ENCODE results near the gene ZNF280B.

ZNF280B gene

DNA sequence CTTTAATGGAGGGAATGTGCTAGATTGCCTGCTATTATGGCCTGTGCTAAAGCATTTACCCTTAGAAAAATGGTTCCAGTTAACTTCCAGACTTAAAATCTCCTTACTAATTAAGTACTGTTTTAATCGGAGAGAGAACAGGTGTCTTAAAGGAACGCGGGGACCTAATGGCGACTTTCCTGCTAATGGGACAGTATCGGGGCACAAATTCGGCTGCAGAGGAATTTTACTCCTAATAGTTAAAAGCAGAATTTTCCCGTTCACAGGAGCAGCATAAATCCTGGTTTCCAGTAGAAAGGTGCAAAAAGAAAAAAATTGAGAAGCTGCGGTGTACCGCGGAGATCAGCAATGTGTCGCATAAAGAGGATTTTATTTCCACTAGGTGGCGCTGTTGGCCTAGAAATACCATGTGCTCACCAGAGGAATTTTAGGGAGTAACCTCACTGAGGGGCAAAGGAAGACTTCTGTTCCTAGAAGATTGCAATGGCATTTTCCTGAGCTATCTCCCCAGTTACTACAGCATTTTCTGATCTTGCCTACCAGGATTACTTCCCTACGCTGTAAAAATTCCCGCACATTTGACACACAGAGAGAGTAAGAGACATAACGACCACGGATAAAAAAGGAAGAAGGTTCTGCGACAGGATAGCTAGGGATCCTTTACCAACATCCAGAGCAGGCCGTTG is 44.5 kb downstream of the ZNF280B start:
- Histone ChIP-seq H3K36me3 (ENCODE audit: control insufficient read depth, insufficient read depth, low read length) (no peaks in the 10 kb centered on the region), H3K4me1 (ENCODE audit: control insufficient read depth, insufficient read depth, low read length) (no peaks in the 10 kb centered on the region), H3K9ac (ENCODE audit: low read length) (no peak overlapping the region), H3K27me3 (ENCODE audit: control insufficient read depth, insufficient read depth, low read length) (no peaks in the 10 kb centered on the region), H3K27ac (ENCODE audit: low read depth, low read length) (no peak overlapping the region), H3K4me3 (ENCODE audit: low read length) (no peak overlapping the region)

- H3K4me1 ChIP-seq (ENCODE audit: control insufficient read depth, insufficient read depth, low read length) = no peaks in the 10 kb centered on the region
Measured at GRCh38 chr22:22462813-22463567, 45.6 kb downstream of the ZNF280B start.

DNA sequence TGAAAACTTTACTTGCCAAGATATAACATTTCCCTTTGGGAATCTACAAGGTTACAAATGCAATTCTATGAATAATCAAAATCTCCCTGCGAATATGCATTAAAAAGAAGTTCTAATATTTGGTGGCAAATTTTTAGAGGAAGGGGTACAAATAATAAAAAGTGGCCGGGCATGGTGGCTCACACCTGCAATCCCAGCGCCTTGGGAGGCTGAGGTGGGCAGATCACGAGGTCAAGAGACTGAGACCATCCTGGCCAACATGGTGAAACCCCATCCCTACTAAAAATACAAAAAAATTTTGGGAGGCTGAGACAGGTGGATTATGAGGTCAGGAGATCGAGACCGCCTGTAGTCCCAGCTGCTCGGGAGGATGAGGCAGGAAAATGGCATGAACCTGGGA is 47.0 kb downstream of the ZNF280B start:
- Histone ChIP-seq H3K9ac (ENCODE audit: low read length) (no peak overlapping the region), H3K4me1 (ENCODE audit: control insufficient read depth, insufficient read depth, low read length) (no peaks in the 10 kb centered on the region), H3K27me3 (ENCODE audit: control insufficient read depth, insufficient read depth, low read length) (no peaks in the 10 kb centered on the region), H3K27ac (ENCODE audit: low read depth, low read length) (no peak overlapping the region), H3K4me3 (ENCODE audit: low read length) (no peak overlapping the region), H3K36me3 (ENCODE audit: control insufficient read depth, insufficient read depth, low read length) (no peaks in the 10 kb centered on the region)

More at GRCh38 chr22:22462813-22463567, 45.6 kb downstream of the ZNF280B start:
- Histone ChIP-seq H3K4me3 (ENCODE audit: low read length) (no peak overlapping the region), H3K27me3 (ENCODE audit: control insufficient read depth, insufficient read depth, low read length) (no peaks in the 10 kb centered on the region), H3K36me3 (ENCODE audit: control insufficient read depth, insufficient read depth, low read length) (no peaks in the 10 kb centered on the region), H3K27ac (ENCODE audit: low read depth, low read length) (no peak overlapping the region), H3K9ac (ENCODE audit: low read length) (no peak overlapping the region)

- Histone ChIP-seq H3K4me1 (ENCODE audit: control insufficient read depth, insufficient read depth, low read length) (no peaks in the 10 kb centered on the region), H3K9ac (ENCODE audit: low read length) (no peak overlapping the region), H3K27ac (ENCODE audit: low read depth, low read length) (no peak overlapping the region), H3K36me3 (ENCODE audit: control insufficient read depth, insufficient read depth, low read length) (no peaks in the 10 kb centered on the region), H3K27me3 (ENCODE audit: control insufficient read depth, insufficient read depth, low read length) (no peaks in the 10 kb centered on the region), H3K4me3 (ENCODE audit: low read length) (no peak overlapping the region)
Measured at GRCh38 chr22:22461111-22461510, 47.4 kb downstream of the ZNF280B start.

GRCh38 chr22:22460635-22461034 is 47.9 kb downstream of the ZNF280B start:
- H3K4me3 ChIP-seq (ENCODE audit: low read length) = no peak overlapping the region
- no peak overlapping the region for H3K27ac ChIP-seq (ENCODE audit: low read depth, low read length)
- no peaks in the 10 kb centered on the region for H3K36me3 ChIP-seq (ENCODE audit: control insufficient read depth, insufficient read depth, low read length)
- H3K27me3 ChIP-seq (ENCODE audit: control insufficient read depth, insufficient read depth, low read length) = no peaks in the 10 kb centered on the region
- no peaks in the 10 kb centered on the region for H3K4me1 ChIP-seq (ENCODE audit: control insufficient read depth, insufficient read depth, low read length)
- H3K9ac ChIP-seq (ENCODE audit: low read length) = no peak overlapping the region

- Histone ChIP-seq H3K4me3 (ENCODE audit: low read length) (no peak overlapping the region), H3K27ac (ENCODE audit: low read depth, low read length) (no peak overlapping the region), H3K27me3 (ENCODE audit: control insufficient read depth, insufficient read depth, low read length) (no peaks in the 10 kb centered on the region), H3K36me3 (ENCODE audit: control insufficient read depth, insufficient read depth, low read length) (no peaks in the 10 kb centered on the region), H3K4me1 (ENCODE audit: control insufficient read depth, insufficient read depth, low read length) (no peaks in the 10 kb centered on the region), H3K9ac (ENCODE audit: low read length) (no peak overlapping the region)
Measured at GRCh38 chr22:22460060-22460459, 48.5 kb downstream of the ZNF280B start.

- H3K4me1 ChIP-seq (ENCODE audit: control insufficient read depth, insufficient read depth, low read length) = no peaks in the 10 kb centered on the region
- no peaks in the 10 kb centered on the region for H3K27me3 ChIP-seq (ENCODE audit: control insufficient read depth, insufficient read depth, low read length)
- no peak overlapping the region for H3K9ac ChIP-seq (ENCODE audit: low read length)
- H3K27ac ChIP-seq (ENCODE audit: low read depth, low read length) = no peak overlapping the region
- no peak overlapping the region for H3K4me3 ChIP-seq (ENCODE audit: low read length)
- H3K36me3 ChIP-seq (ENCODE audit: control insufficient read depth, insufficient read depth, low read length) = no peaks in the 10 kb centered on the region
Measured at GRCh38 chr22:22458896-22459588, 49.5 kb downstream of the ZNF280B start.

- no peak overlapping the region for H3K9ac ChIP-seq (ENCODE audit: low read length)
- no peaks in the 10 kb centered on the region for H3K27me3 ChIP-seq (ENCODE audit: control insufficient read depth, insufficient read depth, low read length)
- H3K36me3 ChIP-seq (ENCODE audit: control insufficient read depth, insufficient read depth, low read length) = no peaks in the 10 kb centered on the region
- no peak overlapping the region for H3K27ac ChIP-seq (ENCODE audit: low read depth, low read length)
- no peaks in the 10 kb centered on the region for H3K4me1 ChIP-seq (ENCODE audit: control insufficient read depth, insufficient read depth, low read length)
- no peak overlapping the region for H3K4me3 ChIP-seq (ENCODE audit: low read length)
Measured at GRCh38 chr22:22458387-22458786, 50.2 kb downstream of the ZNF280B start.

GRCh38 chr22:22454997-22455396 is 53.5 kb downstream of the ZNF280B start:
- Histone ChIP-seq H3K4me1 (ENCODE audit: control insufficient read depth, insufficient read depth, low read length) (no peaks in the 10 kb centered on the region), H3K27me3 (ENCODE audit: control insufficient read depth, insufficient read depth, low read length) (no peaks in the 10 kb centered on the region), H3K9ac (ENCODE audit: low read length) (no peak overlapping the region), H3K27ac (ENCODE audit: low read depth, low read length) (no peak overlapping the region), H3K36me3 (ENCODE audit: control insufficient read depth, insufficient read depth, low read length) (no peaks in the 10 kb centered on the region), H3K4me3 (ENCODE audit: low read length) (no peak overlapping the region)

DNA sequence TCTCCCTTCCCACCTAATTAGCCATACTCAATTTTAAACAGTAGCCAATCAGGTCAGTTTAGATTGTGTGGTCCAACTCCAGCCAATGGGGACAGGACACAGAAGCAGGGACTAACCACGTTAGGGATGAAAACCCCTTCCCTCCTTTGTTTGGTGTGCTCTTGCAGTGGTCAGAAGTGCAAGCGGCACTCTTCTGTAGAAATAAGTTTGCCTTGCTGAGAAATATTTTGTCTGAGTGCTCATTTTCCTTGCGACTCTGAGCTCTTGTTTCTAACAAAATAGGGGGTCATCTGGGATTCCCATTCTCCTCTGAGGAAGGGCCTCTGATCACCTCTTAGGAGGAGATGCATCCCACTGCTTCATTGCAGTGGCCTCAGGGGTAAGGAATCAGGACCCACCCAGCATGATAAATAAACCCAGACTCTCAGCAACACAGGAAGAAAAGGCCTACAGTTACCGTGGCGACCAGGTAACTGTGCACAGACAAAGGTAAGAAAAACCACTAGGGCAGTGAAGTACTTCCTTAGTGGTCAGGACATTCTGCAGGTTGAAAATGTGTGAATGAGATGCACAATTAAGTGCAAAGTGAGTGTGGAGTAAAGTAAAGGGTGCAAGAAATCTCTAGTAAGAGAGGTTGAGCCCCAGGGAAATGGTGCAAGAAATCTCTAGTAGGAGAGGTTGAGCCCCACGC is 55.4 kb downstream of the ZNF280B start:
- H3K4me3 ChIP-seq (ENCODE audit: low read length) = no peak overlapping the region
- no peaks in the 10 kb centered on the region for H3K27me3 ChIP-seq (ENCODE audit: control insufficient read depth, insufficient read depth, low read length)
- no peaks in the 10 kb centered on the region for H3K4me1 ChIP-seq (ENCODE audit: control insufficient read depth, insufficient read depth, low read length)
- H3K9ac ChIP-seq (ENCODE audit: low read length) = no peak overlapping the region
- no peaks in the 10 kb centered on the region for H3K36me3 ChIP-seq (ENCODE audit: control insufficient read depth, insufficient read depth, low read length)
- H3K27ac ChIP-seq (ENCODE audit: low read depth, low read length) = no peak overlapping the region

DNA sequence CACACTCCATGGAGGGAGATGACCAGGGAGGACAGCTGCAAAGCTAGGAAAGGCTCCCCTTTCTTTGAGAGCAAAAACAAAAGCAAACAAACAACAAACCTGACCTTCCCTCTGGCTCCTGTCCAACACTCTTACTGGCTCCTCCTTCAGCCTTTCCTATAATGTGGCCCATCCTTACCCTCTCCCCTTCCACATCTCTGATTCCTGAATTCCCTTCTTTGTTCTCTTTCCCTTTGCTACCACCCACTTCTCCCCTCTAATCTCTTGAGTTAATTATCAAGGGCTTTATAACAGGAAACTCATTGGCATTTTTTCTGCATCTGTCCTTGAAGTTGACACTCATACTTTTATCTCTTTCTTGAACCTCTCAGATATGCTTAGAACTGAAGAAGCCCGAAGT is 56.3 kb downstream of the ZNF280B start:
- Histone ChIP-seq H3K9ac (ENCODE audit: low read length) (no peak overlapping the region), H3K4me1 (ENCODE audit: control insufficient read depth, insufficient read depth, low read length) (no peaks in the 10 kb centered on the region), H3K27ac (ENCODE audit: low read depth, low read length) (no peak overlapping the region), H3K4me3 (ENCODE audit: low read length) (no peak overlapping the region), H3K27me3 (ENCODE audit: control insufficient read depth, insufficient read depth, low read length) (no peaks in the 10 kb centered on the region), H3K36me3 (ENCODE audit: control insufficient read depth, insufficient read depth, low read length) (no peaks in the 10 kb centered on the region)

GRCh38 chr22:22450343-22450839 is 58.2 kb downstream of the ZNF280B start:
- Histone ChIP-seq H3K4me1 (ENCODE audit: control insufficient read depth, insufficient read depth, low read length) (no peaks in the 10 kb centered on the region), H3K4me3 (ENCODE audit: low read length) (no peak overlapping the region), H3K27ac (ENCODE audit: low read depth, low read length) (no peak overlapping the region), H3K27me3 (ENCODE audit: control insufficient read depth, insufficient read depth, low read length) (no peaks in the 10 kb centered on the region), H3K9ac (ENCODE audit: low read length) (no peak overlapping the region), H3K36me3 (ENCODE audit: control insufficient read depth, insufficient read depth, low read length) (no peaks in the 10 kb centered on the region)
